WTC11 (cell line): Measurements from ENCODE around the gene PDE3B. TPM values are rescaled to one million over a fixed set of nuclear protein-coding genes. Genes with fewer than 3 reads are reported as not detected.
A peak's percentile ranks its signal among the peaks of the same experiment; 100 is the strongest.

Experiments
- ATF1 ChIP-seq: sonication (generic); formaldehyde crosslinking; IDR thresholded peaks from 2 replicates; pipeline ENCODE4 v1.8.1; 2023; ENCODE audit warnings: mild to moderate bottlenecking, moderate library complexity, missing genetic modification reagents
- CREB1 ChIP-seq: sonication (generic); formaldehyde crosslinking; IDR thresholded peaks from 2 replicates; pipeline ENCODE4 v1.8.0; 2023; ENCODE audit warnings: mild to moderate bottlenecking, missing genetic modification reagents
- ESRRA ChIP-seq: sonication (generic); formaldehyde crosslinking; IDR thresholded peaks from 2 replicates; pipeline ENCODE4 v1.8.1; 2022; ENCODE audit warnings: mild to moderate bottlenecking, missing genetic modification reagents, borderline replicate concordance
- FOXP1 ChIP-seq: sonication (generic); formaldehyde crosslinking; IDR thresholded peaks from 2 replicates; pipeline ENCODE4 v1.8.0; 2022; ENCODE audit warnings: missing genetic modification reagents, mild to moderate bottlenecking, moderate library complexity, borderline replicate concordance
- GTF2I ChIP-seq: fragments of 250-450 bp; sonication (Bioruptor Pico); conservative IDR thresholded peaks from 2 replicates; pipeline ENCODE4 v1.4.0; 2021; ENCODE audit warnings: mild to moderate bottlenecking
- HMGA2 ChIP-seq: fragments of 250-450 bp; sonication (Bioruptor Pico); IDR thresholded peaks from 2 replicates; pipeline ENCODE4 v1.4.0; 2021; ENCODE audit warnings: mild to moderate bottlenecking, moderate library complexity
- IRF1 ChIP-seq: sonication (generic); formaldehyde crosslinking; IDR thresholded peaks from 2 replicates; pipeline ENCODE4 v1.8.0; 2023; ENCODE audit warnings: missing genetic modification reagents
- IRF2 ChIP-seq: sonication (generic); formaldehyde crosslinking; IDR thresholded peaks from 2 replicates; pipeline ENCODE4 v1.8.0; 2022; ENCODE audit warnings: low read depth, missing genetic modification reagents, borderline replicate concordance
- JUN ChIP-seq: sonication (generic); formaldehyde crosslinking; IDR thresholded peaks from 2 replicates; pipeline ENCODE4 v1.8.0; 2023; ENCODE audit warnings: mild to moderate bottlenecking, missing genetic modification reagents
- MYBL2 ChIP-seq: sonication (generic); formaldehyde crosslinking; IDR thresholded peaks from 2 replicates; pipeline ENCODE4 v1.8.1; 2023; ENCODE audit warnings: mild to moderate bottlenecking, moderate library complexity, missing genetic modification reagents
- NFATC4 ChIP-seq: fragments of 250-450 bp; sonication (Bioruptor Pico); IDR thresholded peaks from 2 replicates; pipeline ENCODE4 v1.9.0; 2021; ENCODE audit warnings: mild to moderate bottlenecking
- OVOL2 ChIP-seq: fragments of 250-450 bp; sonication (Bioruptor Pico); IDR thresholded peaks from 2 replicates; pipeline ENCODE4 v1.9.0; 2021; ENCODE audit warnings: mild to moderate bottlenecking, borderline replicate concordance
- RORB ChIP-seq: fragments of 250-450 bp; sonication (Bioruptor Pico); IDR thresholded peaks from 2 replicates; pipeline ENCODE4 v1.9.0; 2021; ENCODE audit warnings: mild to moderate bottlenecking
- SOX15 ChIP-seq: fragments of 250-450 bp; sonication (Bioruptor Pico); IDR thresholded peaks from 2 replicates; pipeline ENCODE4 v1.9.0; 2021; ENCODE audit warnings: mild to moderate bottlenecking
- SP1 ChIP-seq: sonication (generic); formaldehyde crosslinking; conservative IDR thresholded peaks from 2 replicates; pipeline ENCODE4 v1.8.1; 2022; ENCODE audit warnings: missing genetic modification reagents
- STAT6 ChIP-seq: sonication (generic); formaldehyde crosslinking; conservative IDR thresholded peaks from 2 replicates; pipeline ENCODE4 v1.8.1; 2023; ENCODE audit warnings: mild to moderate bottlenecking, low read depth, missing genetic modification reagents, moderate library complexity
- TCF7 ChIP-seq: sonication (generic); formaldehyde crosslinking; IDR thresholded peaks from 2 replicates; pipeline ENCODE4 v1.8.0; 2022; ENCODE audit warnings: mild to moderate bottlenecking, low read depth, missing genetic modification reagents, moderate library complexity
- TP53 ChIP-seq: sonication (generic); formaldehyde crosslinking; IDR thresholded peaks from 2 replicates; pipeline ENCODE4 v1.8.1; 2023; ENCODE audit warnings: mild to moderate bottlenecking, missing genetic modification reagents
- ZBTB21 ChIP-seq: sonication (generic); formaldehyde crosslinking; IDR thresholded peaks from 2 replicates; pipeline ENCODE4 v1.8.1; 2023; ENCODE audit warnings: mild to moderate bottlenecking, missing genetic modification reagents, borderline replicate concordance
- ZNF138 ChIP-seq: sonication (generic); formaldehyde crosslinking; conservative IDR thresholded peaks from 2 replicates; pipeline ENCODE4 v1.8.1; 2022; ENCODE audit warnings: mild to moderate bottlenecking, moderate library complexity, missing genetic modification reagents
- ZNF263 ChIP-seq: sonication (generic); formaldehyde crosslinking; IDR thresholded peaks from 2 replicates; pipeline ENCODE4 v1.8.1; 2022; ENCODE audit warnings: low read depth, mild to moderate bottlenecking, moderate library complexity, missing genetic modification reagents
- ZNF396 ChIP-seq: fragments of 250-450 bp; sonication (Bioruptor Pico); IDR thresholded peaks from 2 replicates; pipeline ENCODE4 v1.8.0; 2021; ENCODE audit warnings: mild to moderate bottlenecking, moderate library complexity, borderline replicate concordance
- ZNF416 ChIP-seq: fragments of 250-450 bp; sonication (Bioruptor Pico); IDR thresholded peaks from 2 replicates; pipeline ENCODE4 v1.9.0; 2021; ENCODE audit warnings: mild to moderate bottlenecking, inconsistent platforms
- ZNF423 ChIP-seq: fragments of 250-450 bp; sonication (Bioruptor Pico); IDR thresholded peaks from 2 replicates; pipeline ENCODE4 v2.1.2; 2022; ENCODE audit warnings: mild to moderate bottlenecking, moderate library complexity
- ZNF425 ChIP-seq: fragments of 250-450 bp; sonication (Bioruptor Pico); conservative IDR thresholded peaks from 2 replicates; pipeline ENCODE4 v1.9.0; 2021; ENCODE audit warnings: mild to moderate bottlenecking
- ZNF671 ChIP-seq: fragments of 250-450 bp; sonication (Bioruptor Pico); IDR thresholded peaks from 2 replicates; pipeline ENCODE4 v1.8.0; 2021; ENCODE audit warnings: mild to moderate bottlenecking
- total RNA-seq: library from RNA; stranded (reverse); gene quantifications from 3 replicates; pipeline ENCODE4 v1.2.3, GENCODE V29; 2021
- TF ChIP-seq, protein P1 (sequence below): sonication (generic); formaldehyde crosslinking; IDR thresholded peaks from 2 replicates; pipeline ENCODE4 v1.8.1; 2023; ENCODE audit warnings: mild to moderate bottlenecking, missing genetic modification reagents
- TF ChIP-seq, protein P2 (sequence below): sonication (generic); formaldehyde crosslinking; IDR thresholded peaks from 2 replicates; pipeline ENCODE4 v1.8.1; 2022; ENCODE audit warnings: mild to moderate bottlenecking, missing genetic modification reagents, moderate library complexity, borderline replicate concordance
- TF ChIP-seq, protein P3 (sequence below): fragments of 200-600 bp; IDR thresholded peaks from 2 replicates; pipeline ENCODE4 v1.8.0; 2022; ENCODE audit warnings: antibody characterized with exemption
- TF ChIP-seq, protein P4 (sequence below): sonication (generic); formaldehyde crosslinking; IDR thresholded peaks from 2 replicates; pipeline ENCODE4 v1.8.1; 2023; ENCODE audit warnings: mild to moderate bottlenecking, missing genetic modification reagents, moderate library complexity

PDE3B gene
- total RNA-seq, 1 experiment from 2014 or later, result 9.6 TPM

- TF ChIP-seq, protein P1, sequence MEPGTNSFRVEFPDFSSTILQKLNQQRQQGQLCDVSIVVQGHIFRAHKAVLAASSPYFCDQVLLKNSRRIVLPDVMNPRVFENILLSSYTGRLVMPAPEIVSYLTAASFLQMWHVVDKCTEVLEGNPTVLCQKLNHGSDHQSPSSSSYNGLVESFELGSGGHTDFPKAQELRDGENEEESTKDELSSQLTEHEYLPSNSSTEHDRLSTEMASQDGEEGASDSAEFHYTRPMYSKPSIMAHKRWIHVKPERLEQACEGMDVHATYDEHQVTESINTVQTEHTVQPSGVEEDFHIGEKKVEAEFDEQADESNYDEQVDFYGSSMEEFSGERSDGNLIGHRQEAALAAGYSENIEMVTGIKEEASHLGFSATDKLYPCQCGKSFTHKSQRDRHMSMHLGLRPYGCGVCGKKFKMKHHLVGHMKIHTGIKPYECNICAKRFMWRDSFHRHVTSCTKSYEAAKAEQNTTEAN (CRISPR knock-in tag), result no peak
- TF ChIP-seq OVOL2 (CRISPR knock-in tag) (no peak), TP53 (CRISPR knock-in tag) (0 out of 2 replicates have a peak, but pooled peaks have one; percentile 67), IRF2 (CRISPR knock-in tag) (no peak), RORB (CRISPR knock-in tag) (no peak), ATF1 (CRISPR knock-in tag) (no peak), NFATC4 (no peak), TCF7 (CRISPR knock-in tag) (no peak), ESRRA (CRISPR knock-in tag) (peak; percentile 19; the same call in 1 of the 2 replicates), SP1 (CRISPR knock-in tag) (no peak), GTF2I (CRISPR knock-in tag) (no peak), FOXP1 (CRISPR knock-in tag) (no peak; the same call in 1 of the 2 replicates), ZNF396 (CRISPR knock-in tag) (no peak), ZNF263 (CRISPR knock-in tag) (no peak), STAT6 (CRISPR knock-in tag) (no peak), JUN (CRISPR knock-in tag) (peak; percentile 84; the same call in 1 of the 2 replicates), ZNF416 (CRISPR knock-in tag) (no peak), ZNF425 (CRISPR knock-in tag) (no peak), ZBTB21 (CRISPR knock-in tag) (peak; percentile 63; the same call in 1 of the 2 replicates), HMGA2 (no peak), IRF1 (CRISPR knock-in tag) (no peak), MYBL2 (CRISPR knock-in tag) (no peak; the same call in 1 of the 2 replicates), ZNF138 (CRISPR knock-in tag) (no peak), ZNF423 (CRISPR knock-in tag) (no peak), SOX15 (CRISPR knock-in tag) (no peak), ZNF671 (CRISPR knock-in tag) (no peak), CREB1 (no peak)
- TF ChIP-seq, protein P2, sequence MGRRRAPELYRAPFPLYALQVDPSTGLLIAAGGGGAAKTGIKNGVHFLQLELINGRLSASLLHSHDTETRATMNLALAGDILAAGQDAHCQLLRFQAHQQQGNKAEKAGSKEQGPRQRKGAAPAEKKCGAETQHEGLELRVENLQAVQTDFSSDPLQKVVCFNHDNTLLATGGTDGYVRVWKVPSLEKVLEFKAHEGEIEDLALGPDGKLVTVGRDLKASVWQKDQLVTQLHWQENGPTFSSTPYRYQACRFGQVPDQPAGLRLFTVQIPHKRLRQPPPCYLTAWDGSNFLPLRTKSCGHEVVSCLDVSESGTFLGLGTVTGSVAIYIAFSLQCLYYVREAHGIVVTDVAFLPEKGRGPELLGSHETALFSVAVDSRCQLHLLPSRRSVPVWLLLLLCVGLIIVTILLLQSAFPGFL, result no peak
- TF ChIP-seq, protein P3, sequence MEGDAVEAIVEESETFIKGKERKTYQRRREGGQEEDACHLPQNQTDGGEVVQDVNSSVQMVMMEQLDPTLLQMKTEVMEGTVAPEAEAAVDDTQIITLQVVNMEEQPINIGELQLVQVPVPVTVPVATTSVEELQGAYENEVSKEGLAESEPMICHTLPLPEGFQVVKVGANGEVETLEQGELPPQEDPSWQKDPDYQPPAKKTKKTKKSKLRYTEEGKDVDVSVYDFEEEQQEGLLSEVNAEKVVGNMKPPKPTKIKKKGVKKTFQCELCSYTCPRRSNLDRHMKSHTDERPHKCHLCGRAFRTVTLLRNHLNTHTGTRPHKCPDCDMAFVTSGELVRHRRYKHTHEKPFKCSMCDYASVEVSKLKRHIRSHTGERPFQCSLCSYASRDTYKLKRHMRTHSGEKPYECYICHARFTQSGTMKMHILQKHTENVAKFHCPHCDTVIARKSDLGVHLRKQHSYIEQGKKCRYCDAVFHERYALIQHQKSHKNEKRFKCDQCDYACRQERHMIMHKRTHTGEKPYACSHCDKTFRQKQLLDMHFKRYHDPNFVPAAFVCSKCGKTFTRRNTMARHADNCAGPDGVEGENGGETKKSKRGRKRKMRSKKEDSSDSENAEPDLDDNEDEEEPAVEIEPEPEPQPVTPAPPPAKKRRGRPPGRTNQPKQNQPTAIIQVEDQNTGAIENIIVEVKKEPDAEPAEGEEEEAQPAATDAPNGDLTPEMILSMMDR, result no peak
- TF ChIP-seq, protein P4, sequence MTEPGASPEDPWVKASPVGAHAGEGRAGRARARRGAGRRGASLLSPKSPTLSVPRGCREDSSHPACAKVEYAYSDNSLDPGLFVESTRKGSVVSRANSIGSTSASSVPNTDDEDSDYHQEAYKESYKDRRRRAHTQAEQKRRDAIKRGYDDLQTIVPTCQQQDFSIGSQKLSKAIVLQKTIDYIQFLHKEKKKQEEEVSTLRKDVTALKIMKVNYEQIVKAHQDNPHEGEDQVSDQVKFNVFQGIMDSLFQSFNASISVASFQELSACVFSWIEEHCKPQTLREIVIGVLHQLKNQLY, result no peak
- TF ChIP-seq, all 79 proteins: peak for 16
Measured at GRCh38 chr11:14644226-14645014, 816 bp downstream of the PDE3B start (continued).
